Activated T-helper 2 cell treated with anti-CD3 and anti-CD28 coated beads, Interferon-gamma antibody, Interleukin-2, Interleukin-4, amounts not matched to agents 10 μg/mL and 5 μg/mL and 100 μg/mL, durations not matched to agents 14 hours and 24 hours and 36 hours (primary cell): ENCODE results near the gene CCNB1. TPM values are rescaled to one million over a fixed set of nuclear protein-coding genes. Genes with fewer than 3 reads are reported as not detected.
"Not testable (repeated sequence)": the region's sequence is repeated elsewhere in the genome, so short reads cannot be mapped to it uniquely, and the experiment has no call there.

Source experiments
- DNase-seq: peaks from one replicate; pipeline ENCODE4 v3.0.0; 2021; ENCODE audit warnings: low spot score
- H3K27ac Mint-ChIP-seq: one replicate; pipeline ENCODE4 v1.8.0; 2021; ENCODE audit warnings: mixed read lengths
- H3K27me3 Mint-ChIP-seq: one replicate; pipeline ENCODE4 v1.8.0; 2021; ENCODE audit warnings: low read depth, mixed read lengths
- H3K36me3 Mint-ChIP-seq: one replicate; pipeline ENCODE4 v1.8.0; 2021; ENCODE audit warnings: low read depth, mixed read lengths
- H3K4me1 Mint-ChIP-seq: one replicate; pipeline ENCODE4 v1.8.0; 2021; ENCODE audit warnings: low read depth, mixed read lengths
- H3K4me3 Mint-ChIP-seq: one replicate; pipeline ENCODE4 v1.8.0; 2021; ENCODE audit warnings: low read depth, mild to moderate bottlenecking, moderate library complexity, mixed read lengths
- H3K9me3 Mint-ChIP-seq: one replicate; pipeline ENCODE4 v1.8.0; 2021; ENCODE audit warnings: mixed read lengths
- intact Hi-C: fragments of 100-400 bp; cut with micrococcal nuclease; formaldehyde crosslinking; loops from one replicate; pipeline ENCODE4 v1.15.1; 2023
- total RNA-seq: library from RNA; stranded (reverse); gene quantifications from 2 replicates; pipeline ENCODE4 v1.2.3, GENCODE V29; 2022

CCNB1 gene
- total RNA-seq, 1 donor from 2014 or later: 164 TPM

GRCh38 chr5:69220833-69221232 lies 53.9 kb downstream of the CCNB1 start:
- H3K4me3 Mint-ChIP-seq, intact Hi-C loops, H3K27ac Mint-ChIP-seq, H3K4me1 Mint-ChIP-seq, H3K9me3 Mint-ChIP-seq, H3K27me3 Mint-ChIP-seq, DNase-seq: not testable (repeated sequence)
- H3K36me3 Mint-ChIP-seq: peaks cover 13% of the 10 kb centered on the region

GRCh38 chr5:69224520-69224919 lies 57.6 kb downstream of the CCNB1 start:
- Mint-ChIP-seq H3K36me3 (peaks cover 23% of the 10 kb centered on the region), H3K4me1 (no peaks in the 10 kb centered on the region), H3K27ac (no peak overlapping the region), H3K9me3 (no peaks in the 10 kb centered on the region), H3K4me3 (no peak overlapping the region), H3K27me3 (no peaks in the 10 kb centered on the region)
- intact Hi-C loops: no loop called here
- DNase-seq: no peak

GRCh38 chr5:69225860-69226259 lies 58.9 kb downstream of the CCNB1 start:
- no peaks in the 10 kb centered on the region for H3K4me1 Mint-ChIP-seq
- H3K4me3 Mint-ChIP-seq: no peak overlapping the region
- intact Hi-C loops: no loop called here
- DNase-seq: no peak
- peaks cover 27% of the 10 kb centered on the region for H3K36me3 Mint-ChIP-seq
- no peaks in the 10 kb centered on the region for H3K27me3 Mint-ChIP-seq
- H3K27ac Mint-ChIP-seq: no peak overlapping the region
- no peaks in the 10 kb centered on the region for H3K9me3 Mint-ChIP-seq

Other genes starting within 250 kb of the CCNB1 start
- gene SLC30A5, start 73.1 kb upstream of the CCNB1 start, total RNA-seq: 59.6 and 64.1 TPM in 2 replicates
- gene CENPH, start 22.4 kb downstream of the CCNB1 start, total RNA-seq: 35.3 and 37.0 TPM in 2 replicates
- gene CDK7, start 67.7 kb downstream of the CCNB1 start, total RNA-seq: 46.0 and 49.4 TPM in 2 replicates
- 10.0 and 10.1 TPM in 2 replicates for gene CCDC125, start 165.7 kb downstream of the CCNB1 start, total RNA-seq
- gene AK6, start 202.4 kb downstream of the CCNB1 start, total RNA-seq: 59.8 and 60.1 TPM in 2 replicates
- gene TAF9, start 202.4 kb downstream of the CCNB1 start, total RNA-seq: 58.0 and 63.2 TPM in 2 replicates
- 24.7 and 28.0 TPM in 2 replicates for gene RAD17, start 202.7 kb downstream of the CCNB1 start, total RNA-seq
- 0.14 and 0.16 TPM in 2 replicates for gene MARVELD2, start 248.0 kb downstream of the CCNB1 start, total RNA-seq